Kidney tubule cell (primary cell): ENCODE results near the gene PLCL2.
A peak's percentile ranks its signal among the peaks of the same experiment; 100 is the strongest.
"Not testable (repeated sequence)": the region's sequence is repeated elsewhere in the genome, so short reads cannot be mapped to it uniquely, and the experiment has no call there.

Experiments
- DNase-seq: peaks from one replicate; pipeline ENCODE4 v3.0.0-alpha.2; 2018; ENCODE audit warnings: low spot score

Gene PLCL2

DNA sequence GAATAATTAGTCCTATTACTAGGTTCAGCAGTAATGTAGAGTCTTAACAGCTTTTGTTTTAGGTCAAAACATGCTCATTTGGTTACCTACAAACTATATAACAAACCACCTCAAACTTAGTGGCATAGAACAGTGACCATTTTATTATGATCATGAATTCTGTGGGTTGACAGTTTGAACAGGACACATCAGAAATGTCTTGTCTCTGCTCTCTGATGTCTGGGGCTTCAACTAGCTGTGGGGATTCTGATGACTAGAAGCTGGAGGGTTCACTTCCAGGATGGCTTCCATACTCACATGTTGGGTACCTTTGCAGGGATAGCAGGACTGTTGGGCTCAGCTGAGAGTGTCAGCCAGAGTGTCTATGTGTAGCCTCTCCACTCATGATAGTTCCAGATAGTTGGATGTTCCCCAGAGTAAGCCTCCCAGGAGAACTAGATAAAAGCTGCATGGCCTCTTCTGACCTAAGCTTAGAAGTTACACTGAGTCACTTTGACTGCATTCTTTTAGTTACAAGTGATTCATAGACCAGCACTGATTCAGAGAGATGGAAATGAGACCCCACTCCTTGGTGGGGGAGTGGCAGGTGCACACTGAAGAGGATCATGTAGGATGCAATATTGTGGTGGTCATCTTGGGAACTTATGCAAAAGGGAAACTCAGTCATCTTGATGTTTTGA lies 32.6 kb downstream of the PLCL2 start:
- peak; percentile 72 for DNase-seq

DNA sequence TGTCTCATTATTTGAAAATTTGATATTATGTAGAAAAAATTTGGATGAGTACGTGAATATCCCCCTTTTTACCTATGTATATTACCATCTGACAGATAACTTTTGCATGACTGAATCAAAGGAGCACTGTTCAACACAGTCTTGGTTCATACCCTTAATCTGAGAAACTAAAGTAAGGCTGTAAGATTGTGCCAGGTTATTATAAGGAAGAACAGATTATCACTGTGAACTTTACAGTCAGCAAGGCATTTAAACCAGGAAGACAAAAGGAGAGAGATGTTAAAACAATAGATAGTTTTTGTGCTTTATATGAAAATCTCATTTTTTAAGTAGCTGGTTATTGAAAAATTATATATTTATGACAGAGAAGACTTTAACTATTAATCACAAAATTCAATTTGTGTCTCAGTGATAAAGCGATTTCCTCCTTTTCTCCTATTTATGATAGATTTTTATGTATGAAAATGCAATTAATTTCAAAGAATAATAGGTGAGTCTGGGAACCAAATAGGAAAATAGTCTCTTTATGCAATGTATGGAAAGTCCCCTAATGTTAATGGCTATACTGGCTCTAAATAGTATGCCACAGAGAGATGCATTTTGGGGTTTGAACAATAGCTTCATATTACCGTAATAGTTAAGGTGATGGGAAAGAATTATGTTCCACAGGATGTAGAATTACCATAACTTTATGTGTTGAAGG lies 33.4 kb downstream of the PLCL2 start:
- no peak for DNase-seq

DNA sequence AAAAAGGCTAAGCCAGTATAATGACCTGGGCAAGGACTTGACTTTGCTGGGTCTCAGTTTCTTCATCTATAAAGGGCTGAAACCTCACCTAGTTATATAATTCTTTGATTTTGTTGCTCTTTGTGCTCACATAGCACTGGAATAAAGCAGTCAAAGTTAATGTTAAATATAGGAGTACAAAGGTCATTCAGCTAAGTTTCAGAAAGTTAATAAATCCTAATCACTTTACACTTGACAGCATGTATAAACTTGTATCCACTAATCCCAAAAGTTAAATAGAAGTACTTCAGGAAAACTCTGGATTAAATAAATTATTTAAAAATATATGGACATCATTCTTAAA lies 33.9 kb downstream of the PLCL2 start:
- no peak for DNase-seq

DNA sequence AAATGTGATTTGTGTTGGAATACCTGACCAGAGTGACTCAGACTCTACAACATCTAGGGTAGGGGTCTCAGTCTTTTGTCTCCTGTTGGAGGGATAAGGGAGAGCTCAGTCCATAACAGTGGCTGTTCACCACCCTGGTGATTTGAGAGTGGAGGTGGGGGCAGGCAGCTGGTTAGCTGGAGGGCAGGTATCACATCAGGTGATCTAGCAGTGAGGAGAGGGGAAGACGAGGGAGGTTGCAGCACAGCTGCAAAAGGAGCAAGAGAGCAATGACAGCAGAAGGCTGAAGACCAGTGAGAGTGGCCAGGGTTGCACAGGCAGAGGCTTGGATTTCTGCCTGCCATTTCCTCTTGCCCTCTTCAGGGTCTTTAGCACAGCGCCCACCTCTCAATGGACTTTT lies 38.4 kb downstream of the PLCL2 start:
- no peak for DNase-seq

DNA sequence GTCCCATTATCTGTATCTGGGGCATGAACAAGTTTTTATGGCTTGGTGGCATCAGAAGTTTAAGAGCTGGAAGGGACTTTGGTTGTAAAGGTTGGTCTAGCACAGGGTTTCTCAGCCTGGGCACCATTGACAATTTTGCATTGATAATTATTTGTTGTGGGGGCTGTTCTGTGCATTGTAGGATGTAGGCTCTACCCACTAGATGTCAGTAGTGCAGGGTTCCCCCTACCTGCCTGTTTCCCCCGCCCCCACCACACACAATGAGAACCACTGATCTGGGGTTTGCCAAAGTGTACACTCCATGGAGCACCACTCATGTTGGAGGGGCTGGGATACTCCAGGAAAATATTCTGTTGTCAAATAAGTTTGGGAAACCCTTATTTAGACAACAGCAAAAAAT lies 42.7 kb downstream of the PLCL2 start:
- DNase-seq = no peak

DNA sequence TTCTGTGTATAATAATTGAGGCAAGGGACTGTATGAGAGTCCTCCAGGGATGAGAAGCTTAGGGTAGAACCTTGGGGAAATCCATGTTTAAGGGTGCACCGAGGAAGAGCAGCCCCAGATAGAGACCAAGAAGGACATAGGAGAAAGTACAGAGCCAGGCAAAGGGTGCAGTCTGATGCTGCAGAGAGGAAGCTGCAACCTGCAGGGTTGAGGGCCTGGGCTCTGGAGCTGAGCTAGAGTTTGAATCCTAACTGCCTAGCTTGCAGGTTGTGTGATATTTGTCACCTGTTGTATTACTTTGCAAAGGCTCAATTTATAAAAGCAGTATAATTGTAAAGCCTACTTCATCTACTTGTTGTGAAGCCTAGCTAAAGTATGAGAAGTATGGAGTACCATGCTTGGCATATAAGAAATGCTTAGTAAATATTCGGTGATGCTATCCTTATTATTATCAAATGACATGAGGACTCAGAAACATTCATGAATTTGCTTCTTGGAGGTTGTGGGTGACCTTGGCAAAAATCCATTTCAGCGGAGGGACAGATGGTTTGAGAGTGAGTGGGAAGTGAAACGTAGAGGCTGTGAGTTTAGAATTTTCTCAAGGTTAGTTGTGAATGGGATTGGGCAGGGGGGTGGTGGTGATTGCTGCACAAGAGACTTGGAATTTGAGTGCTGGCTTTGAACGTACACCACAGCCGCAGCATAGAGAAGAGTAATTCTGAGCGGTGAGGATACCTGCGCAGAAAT lies 43.8 kb downstream of the PLCL2 start:
- no peak for DNase-seq

DNA sequence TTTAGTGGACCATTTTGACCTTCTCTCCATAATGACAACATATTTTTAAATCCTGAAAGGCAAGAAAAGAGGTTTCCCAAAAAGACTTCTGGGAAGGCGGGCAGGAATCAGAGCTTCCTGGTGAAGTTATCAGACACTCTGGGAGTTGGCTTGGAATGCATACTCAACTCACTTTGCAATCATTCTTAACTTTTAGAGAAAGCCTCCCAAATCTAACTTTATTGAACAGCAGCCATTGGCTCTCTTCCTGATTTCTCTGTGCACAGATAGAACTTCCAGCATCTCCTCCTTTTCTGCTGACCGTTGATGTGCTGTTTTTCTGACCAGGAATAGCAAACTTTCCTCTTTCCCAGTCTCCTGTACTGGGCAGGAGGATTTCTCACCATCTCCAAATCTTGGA lies 44.6 kb downstream of the PLCL2 start:
- DNase-seq = no peak

DNA sequence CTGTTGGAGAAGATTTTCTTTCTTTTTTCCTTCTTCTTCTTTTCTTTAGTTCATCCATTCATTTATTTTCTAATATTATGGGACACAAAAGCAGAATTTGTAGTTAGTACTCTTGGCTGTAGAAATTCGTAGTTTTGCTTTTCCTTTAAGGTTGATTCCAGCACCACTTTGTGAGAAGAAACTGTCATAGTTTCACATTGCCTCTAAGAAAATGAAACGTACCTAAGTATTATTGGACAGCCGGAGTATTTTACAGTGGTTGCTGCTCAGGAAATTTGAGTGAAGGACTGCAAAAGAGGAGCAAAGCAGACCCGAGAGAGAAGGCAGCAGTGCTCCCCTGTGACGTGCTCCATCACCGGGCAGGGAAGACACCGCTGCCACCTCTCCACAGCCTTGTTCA lies 48.1 kb downstream of the PLCL2 start:
- no peak for DNase-seq

DNA sequence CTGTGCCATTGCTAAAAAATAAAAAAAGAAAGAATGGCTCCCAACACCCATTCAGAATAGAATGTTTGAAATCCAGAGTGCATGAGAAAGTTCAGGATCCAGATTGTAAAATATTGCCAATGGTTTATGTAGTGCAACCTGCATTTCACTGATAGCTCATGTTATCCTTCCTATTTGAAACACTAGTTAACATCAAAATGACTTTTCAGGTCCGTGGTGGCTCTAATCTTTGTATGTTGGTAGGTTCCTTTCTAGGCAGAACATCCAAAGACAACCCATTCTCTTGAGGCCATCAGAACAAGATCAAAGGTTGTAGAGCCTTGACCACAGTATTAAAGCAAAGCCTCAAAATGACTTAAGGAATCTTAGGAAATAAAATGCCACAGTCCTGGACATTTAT lies 51.0 kb downstream of the PLCL2 start:
- DNase-seq = no peak

DNA sequence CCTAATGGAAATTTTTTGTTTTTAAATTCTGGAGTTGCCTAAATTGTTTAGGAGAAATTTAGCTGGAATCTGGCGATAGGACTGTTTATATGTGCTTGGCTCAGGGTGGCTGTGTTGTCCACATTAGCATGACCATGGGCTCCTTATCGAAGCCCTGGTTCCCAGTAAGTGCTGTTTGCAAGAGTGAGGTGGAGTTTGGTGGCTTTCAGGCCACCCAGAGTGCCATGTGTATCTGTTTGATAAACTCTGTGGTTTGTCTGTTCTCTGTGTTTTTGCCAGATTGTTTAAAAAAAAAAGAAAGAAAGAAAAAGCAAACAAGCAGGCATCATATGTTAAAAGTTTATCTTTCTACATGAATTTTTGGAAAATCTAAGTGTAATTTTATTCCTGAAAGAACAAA lies 51.5 kb downstream of the PLCL2 start:
- no peak for DNase-seq

DNA sequence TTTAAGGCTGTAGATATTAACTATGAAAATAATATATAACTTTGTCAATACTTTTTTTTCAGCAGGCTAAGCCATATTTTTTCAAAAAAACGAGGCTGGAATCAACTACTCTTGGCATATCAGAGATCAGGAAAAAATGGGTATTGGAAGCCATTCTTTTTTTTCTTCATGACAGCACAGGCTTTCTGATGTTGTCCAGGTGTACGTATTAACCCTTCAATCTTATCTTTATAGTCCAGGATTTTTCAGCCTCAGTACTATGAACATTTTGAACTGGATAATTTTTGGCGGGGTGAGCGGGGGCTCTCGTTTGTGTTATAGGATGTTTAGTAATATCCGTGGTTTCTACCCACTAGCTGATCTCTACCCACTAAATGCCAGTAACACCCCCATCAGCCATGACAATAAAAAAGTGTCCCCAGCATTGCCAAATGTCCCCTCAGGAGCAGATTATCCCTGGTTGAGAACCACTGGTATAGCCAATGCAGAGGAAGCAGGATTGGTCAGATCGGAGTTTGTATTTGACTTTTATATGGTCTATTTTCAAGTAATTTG lies 52.0 kb downstream of the PLCL2 start:
- DNase-seq = no peak

DNA sequence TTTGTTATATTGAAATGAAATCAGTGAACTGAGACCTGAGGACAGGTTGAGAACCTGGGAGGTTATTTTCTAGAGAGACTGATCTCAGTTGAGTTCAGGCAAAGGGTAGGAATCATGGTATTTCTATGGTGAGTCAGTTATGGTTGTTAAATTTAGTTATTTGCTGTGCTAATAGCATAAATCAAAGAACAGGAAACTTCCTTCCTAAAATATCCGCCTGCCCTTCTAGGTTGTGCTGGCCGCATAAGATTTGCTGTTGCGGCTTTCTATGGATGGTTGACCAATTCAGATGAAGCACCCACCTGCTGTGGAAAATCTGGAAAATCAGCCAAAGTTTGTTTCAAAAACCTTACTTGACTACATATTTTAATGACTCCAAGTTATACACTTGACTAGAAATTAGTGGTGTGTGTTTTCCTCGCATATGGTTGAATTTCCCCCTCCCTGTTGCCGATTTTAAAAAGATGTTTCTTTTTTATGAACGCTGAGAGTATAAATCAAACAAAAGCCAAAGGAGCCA lies 52.6 kb downstream of the PLCL2 start:
- DNase-seq = peak; percentile 6

DNA sequence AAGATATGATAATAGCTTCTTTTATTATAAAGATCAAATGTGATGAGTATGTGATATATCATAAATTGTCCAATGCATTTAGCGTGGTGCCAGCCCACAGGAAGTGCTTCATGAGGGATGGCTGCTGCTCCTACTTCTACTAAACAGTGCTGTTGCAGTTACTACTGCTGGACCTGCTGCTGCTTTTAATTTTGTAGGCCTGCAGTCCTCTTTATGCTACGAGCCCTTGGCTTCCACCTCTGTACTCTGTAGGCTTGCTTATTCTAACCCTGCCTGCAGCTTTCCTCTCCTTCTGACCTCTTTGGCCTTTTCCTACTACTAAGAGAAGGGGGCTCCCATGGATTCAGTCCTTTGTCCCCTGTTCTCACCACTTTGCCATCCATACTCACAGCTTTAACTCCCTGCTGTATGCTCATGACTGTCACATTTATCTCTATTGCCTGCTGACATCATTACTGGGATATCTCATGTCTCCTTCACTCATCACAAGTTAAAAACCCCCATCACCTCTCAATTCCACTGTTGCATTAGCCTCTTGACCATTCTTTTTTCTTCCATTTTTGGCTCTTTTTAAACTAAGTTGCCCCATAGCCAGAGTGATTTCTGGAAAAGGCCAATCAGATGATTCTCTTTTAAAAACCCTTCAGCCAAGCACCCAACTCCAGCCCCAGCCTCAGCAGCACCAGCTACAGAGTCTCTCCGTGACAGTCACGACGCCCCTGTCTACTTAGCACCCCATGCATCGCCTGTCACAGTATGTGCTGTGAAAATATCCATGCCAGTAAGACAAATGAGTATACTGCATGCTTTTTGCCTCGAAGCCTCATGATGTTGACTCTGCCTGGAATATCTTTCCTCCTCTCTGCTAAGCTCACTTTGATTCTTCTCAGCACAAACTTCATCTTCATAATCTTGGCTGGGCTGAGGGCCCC lies 56.3 kb downstream of the PLCL2 start:
- DNase-seq = no peak

DNA sequence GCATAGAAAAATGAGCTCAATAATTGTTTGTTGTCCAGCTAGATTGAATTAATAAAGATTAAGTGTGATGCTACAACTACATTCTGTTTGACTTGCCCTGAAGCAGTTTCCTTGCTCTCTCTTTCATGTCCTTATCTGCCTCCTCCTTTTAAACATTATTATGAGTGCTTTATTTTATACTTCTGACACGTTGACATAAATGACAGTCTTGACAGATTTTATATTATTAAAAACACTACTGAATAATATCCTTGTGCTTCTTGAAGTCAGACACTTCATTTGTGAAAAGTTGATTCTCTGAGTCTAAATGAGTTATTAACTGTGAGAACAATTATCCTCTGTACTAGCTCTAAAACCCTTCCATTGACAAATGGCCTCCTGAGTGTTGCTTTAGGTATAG lies 58.2 kb downstream of the PLCL2 start:
- no peak for DNase-seq

DNA sequence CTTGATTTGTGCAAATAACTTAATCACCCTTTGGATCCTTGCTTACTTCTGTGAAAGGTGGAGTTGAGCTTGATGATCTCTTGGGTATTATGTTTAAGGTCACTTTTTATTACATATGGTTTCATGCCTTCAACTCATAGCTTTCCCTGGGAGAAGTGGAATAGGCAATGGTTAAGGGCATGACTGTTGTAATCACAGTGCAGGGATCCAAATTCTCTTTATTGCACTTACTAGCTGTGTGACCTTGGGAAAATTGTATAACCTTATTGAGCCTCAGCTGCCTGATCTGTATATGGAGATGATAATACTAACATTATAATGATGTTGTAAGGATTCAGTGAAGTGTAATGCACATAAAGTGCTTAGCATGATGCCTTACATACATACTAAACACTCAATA lies 59.1 kb downstream of the PLCL2 start:
- DNase-seq = no peak

DNA sequence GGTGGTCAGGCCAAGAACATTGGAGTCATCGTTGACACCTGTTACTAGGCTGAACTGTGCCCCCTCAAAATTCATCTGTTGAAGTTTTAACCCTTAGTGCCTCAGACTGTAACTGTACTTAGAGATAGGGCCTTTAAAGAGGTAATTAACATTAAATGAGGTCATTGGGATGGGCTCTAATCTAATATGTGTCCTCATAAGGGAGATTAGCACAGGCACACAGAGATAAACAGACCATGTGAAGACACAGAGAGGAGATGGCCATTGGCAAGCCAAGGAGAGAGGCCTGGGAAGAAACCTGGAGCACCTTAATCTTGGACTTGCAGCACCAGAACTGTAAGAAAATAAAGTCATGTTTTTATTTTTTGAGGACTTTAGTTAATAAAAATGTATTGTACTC lies 59.6 kb downstream of the PLCL2 start:
- DNase-seq = no peak

DNA sequence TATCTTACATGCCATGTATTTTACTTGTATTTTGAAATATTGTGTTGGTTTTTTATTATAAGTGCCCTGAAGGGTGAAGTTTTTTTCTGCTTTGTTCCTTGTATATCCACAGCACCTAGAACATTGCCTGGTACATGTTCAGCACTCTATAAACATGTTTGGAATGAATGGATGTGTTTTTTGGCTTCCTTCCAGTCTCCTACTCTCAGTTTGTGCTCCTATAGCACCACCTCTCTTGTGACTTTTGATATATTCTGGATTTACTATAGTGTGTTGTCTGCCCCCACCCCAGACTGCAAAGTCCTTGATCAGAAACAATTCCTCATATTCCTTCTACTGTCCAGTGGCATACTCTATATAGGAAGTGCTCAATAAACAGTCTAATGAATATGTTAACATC lies 60.6 kb downstream of the PLCL2 start:
- DNase-seq = peak; percentile 13

DNA sequence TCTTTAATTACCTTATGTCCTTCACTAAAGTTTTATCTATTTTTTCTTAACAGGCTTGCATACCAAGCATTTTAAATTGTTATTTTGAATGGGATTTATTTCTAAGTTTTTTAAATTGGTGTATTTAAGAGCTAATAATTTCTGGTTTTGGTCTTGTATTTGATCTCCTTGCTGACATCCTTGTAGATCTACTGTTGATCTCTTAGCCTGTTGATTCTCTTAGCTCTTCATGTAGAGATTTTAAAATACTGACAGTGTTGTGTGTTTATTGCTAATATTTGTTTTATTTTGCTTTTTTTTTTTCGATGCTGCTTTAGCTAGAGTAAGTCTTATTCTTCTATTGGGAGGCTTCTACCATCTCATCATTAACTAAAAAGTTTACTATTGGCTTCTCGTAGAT lies 65.5 kb downstream of the PLCL2 start:
- DNase-seq = no peak

DNA sequence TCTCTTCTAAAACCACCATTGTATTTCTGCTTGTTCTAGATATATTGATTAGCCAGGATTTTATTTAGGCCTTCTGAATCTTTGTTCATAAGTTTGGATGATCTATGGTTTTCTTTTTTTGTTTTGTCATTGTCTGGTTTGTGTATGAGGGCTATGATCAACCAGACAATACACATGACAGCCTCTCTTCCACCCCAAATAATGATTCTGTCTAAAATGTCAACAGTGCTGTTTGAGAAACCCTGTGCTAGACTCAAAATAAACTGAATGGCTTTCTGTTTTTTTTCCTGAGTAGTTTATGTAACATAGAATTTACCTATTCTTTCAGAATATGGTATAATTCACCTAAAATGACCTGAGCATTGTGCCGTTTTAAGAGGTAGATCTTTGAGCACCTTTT lies 66.1 kb downstream of the PLCL2 start:
- DNase-seq = no peak

DNA sequence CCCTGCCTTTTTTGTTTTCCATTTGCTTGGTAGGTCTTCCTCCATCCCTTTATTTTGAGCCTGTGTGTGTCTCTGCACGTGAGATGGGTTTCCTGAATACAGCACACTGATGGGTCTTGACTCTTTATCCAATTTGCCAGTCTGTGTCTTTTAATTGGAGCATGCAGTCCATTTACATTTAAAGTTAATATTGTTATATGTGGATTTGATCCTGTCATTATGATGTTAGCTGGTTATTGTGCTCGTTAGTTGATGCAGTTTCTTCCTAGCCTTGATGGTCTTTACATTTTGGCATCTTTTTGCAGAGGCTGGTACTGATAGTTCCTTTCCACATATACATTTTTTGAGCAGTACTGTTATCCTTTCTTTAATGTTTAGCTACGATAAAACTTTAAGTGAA lies 73.1 kb downstream of the PLCL2 start:
- not testable (repeated sequence) for DNase-seq

DNA sequence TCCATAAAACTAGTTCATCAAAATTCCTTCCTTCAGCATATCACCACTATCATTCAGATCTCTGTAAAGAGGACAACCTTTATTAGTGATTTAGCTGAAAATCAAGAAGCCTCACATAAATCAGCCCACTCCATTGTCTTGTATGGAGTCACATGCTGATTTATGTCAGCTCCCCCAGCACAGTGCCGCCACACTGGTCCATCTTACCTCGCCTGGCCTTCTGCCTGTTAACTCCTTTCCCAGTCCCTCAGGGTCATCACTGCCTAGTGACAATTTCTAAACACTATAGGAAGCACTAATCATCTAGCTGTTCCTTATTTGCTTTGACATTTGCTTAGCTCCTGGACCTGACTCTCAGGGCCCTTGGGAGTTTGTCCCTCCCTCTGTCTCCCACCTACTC lies 75.4 kb downstream of the PLCL2 start:
- DNase-seq = no peak
